Breast epithelium (tissue), 3 donors: Measurements from ENCODE around the gene FHDC1.

Experiments
- CTCF ChIP-seq, 3 donors: fragments of 450-650 bp; IDR thresholded peaks; one replicate each; pipeline ENCODE4 v1.5.1; 2016 to 2017; ENCODE audit warnings: antibody characterized with exemption in 3 of 3, mild to moderate bottlenecking in 3 of 3, moderate library complexity in 3 of 3
- POLR2A ChIP-seq: fragments of 450-650 bp; IDR thresholded peaks from one replicate; pipeline ENCODE4 v1.6.1; 2016; ENCODE audit warnings: antibody characterized with exemption, mild to moderate bottlenecking, moderate library complexity

DNA sequence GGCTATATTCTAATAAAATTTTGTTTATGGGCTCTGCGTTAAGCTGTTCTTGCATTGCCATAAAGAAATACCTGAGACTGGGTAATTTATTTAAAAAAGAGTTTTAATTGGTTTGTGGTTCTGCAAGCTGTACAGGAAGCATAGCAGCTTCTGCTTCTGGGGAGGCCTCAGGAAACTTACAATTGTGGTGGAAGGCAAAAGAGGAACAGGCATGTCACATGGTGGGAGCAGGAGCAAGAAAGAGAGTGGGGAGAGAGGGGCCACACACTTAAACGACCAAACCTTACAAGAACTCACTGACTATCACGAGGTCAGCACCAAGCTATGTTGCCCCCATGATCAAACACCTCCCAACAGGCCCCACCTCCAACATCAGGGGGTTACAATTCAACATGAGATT is 74.0 kb downstream of the FHDC1 start:
- no peak for TF ChIP-seq CTCF (IDR thresholded peaks at IDR 0.05)
- no peak for TF ChIP-seq POLR2A
